Upper lobe of left lung (tissue), 6 donors: ENCODE measurements around the gene SRY. TPM values are rescaled to one million over a fixed set of nuclear protein-coding genes. Genes with fewer than 3 reads are reported as not detected.

Experiments used
- small RNA-seq, 4 donors: library from RNA; depleted of rRNA; stranded (forward); fragments of <200 nt; gene quantifications; one replicate each; pipeline ENCODE3, GENCODE V24; 2016
- total RNA-seq, 6 donors: library from RNA; depleted of rRNA in 4 of 6; stranded (reverse); fragments of >200 nt in 4 of 6; gene quantifications; one replicate each; pipeline versions ENCODE4 v1.1.0 to v1.2.1, GENCODE V29; 2016 to 2021
- donor health status: DM: no; HTN: no; CAD: no; lungs with moderate emphysema.
- donor health status: DM: no; HTN: yes; CAD: no; lungs with severe emphysema.

The SRY gene
- total RNA-seq, 6 donors from 2014 or later: not detected

Small RNAs within 50 kb of the gene (small RNA-seq; reads per million reads assigned to genes)
- gene RNU6-1334P (0 reads per million in 4 donors), gene TOMM22P2 (0 reads per million in 4 donors)

Other genes with a start within 250 kb of the SRY start
- 100 to 1,000 TPM in 3 of 6 donors, 1 to 10 TPM in 1, under 1 TPM in 2; 0.72 to 241 (median 94.1) TPM for gene RPS4Y1, start 53.9 kb upstream of the SRY start, total RNA-seq
- gene ZFY, start 147.7 kb upstream of the SRY start, total RNA-seq: 10 to 100 TPM in 3 of 6 donors, 1 to 10 TPM in 1, not detected in 2; 1.4 to 20.7 (median 14.0) TPM